Effector CD4-positive, alpha-beta T cell (primary cell): ENCODE results near the gene LRP1B.

Experiments
- DNase-seq: peaks from one replicate; pipeline ENCODE4 v3.0.0-alpha.2; 2020

Gene LRP1B

DNA sequence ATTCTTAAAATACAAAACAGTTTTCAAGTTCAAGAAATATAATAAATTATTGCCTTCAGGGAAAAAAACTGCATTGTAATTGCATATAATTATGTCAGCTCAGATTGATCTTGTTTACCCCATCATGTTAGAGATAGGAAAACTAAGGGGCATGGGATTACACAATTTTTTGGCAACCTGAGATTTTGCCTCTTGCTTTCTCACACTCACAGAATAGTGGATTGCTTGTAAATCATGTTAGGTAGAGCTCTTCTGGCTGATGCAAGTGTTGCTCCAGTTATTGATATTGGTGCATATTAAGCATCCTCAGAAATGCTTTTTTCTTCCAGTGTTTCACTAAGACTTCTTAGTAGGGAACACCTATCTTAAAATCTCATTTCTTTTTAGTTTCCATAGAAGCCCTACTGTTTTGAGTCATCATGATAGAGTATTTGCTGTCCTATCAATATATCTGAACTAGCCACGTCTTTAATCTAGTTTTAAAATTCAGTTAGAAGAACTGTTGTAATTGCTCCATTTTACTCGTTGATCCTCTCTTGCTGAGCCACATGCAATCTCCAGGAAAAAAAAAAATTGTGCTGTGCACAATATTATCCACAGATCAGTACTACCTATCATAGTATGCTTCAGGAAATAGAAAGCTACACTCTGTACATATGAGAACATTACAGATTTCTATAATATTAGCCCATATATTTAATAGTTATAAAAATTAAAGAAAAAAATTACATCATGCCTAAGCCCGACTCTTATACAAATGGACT is 393.1 kb downstream of the LRP1B start:
- no peak for DNase-seq

DNA sequence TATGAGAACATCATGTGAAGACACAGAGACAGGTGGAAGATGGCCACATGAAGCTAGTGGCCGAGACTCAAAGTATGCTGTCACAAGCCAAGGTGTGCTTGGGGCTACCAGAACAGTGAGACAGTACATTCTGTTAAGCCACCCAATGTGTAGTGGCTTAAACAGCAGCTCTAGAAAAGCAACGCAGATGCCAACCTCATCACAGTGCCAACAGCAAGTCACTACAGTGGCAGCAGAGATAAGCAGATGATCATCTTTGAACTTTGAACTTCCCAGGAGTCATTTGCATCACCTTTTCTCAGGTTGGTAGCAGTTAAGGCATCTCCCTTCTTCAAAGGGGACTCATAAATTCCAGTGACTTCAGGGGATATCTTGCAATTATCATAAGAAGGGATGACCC is 394.4 kb downstream of the LRP1B start:
- no peak for DNase-seq

DNA sequence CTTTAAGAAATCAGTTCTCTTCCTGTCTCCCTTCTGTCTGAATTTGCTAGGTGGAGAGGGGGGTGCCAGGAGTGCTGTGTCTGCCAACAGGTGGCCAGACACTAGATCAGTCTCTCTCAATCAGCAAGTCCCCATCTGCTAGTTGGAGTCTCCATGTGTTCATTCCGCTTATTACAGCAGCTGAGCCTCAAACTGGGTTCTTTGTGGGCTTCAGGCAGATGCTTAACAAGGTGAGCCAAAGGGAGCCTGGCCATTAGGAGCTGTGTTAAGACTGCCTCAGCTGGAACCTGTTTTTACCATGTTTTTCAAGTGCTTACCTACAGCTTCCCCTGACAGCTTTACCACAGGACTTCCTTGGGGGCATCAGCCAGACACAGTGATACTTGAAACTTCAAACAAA is 401.9 kb downstream of the LRP1B start:
- DNase-seq: no peak

DNA sequence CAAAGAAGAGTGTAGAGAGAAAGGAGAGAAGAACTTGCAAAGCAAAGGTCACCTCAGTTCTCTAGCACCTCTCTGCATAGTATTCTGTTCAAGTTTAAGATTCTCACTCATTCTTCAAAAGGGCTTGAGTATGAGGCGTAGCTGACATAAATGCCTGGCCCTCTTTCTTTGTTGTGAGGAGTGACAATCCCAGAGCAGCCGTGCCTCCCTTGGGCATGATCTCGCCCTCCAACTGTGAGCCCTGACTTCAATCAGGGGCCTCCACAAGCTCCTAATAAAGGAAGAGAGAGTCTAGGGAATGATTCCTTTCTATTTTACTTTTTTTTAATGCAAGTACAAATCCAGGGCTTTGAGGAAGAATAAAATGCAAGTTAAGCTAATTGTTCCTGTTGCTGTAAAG is 402.7 kb downstream of the LRP1B start:
- DNase-seq: no peak

DNA sequence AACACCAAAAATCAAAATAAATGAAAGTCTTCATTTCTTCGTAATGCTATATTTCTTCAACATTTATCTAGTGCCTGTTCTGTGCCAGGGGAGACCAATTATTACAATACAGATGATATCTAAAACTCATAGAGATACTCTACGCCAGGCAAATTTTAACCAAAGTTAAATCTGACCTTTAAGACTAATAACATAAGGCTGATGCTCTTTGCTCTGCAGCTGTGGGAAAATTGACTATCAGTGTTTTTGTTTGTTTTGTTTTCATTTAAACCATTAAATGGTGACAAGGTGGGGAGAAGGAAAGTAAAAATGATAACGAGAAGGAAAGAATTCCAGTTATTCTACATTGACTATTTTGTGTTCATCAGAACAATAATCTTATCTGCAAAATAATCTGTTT is 406.4 kb downstream of the LRP1B start:
- no peak for DNase-seq

DNA sequence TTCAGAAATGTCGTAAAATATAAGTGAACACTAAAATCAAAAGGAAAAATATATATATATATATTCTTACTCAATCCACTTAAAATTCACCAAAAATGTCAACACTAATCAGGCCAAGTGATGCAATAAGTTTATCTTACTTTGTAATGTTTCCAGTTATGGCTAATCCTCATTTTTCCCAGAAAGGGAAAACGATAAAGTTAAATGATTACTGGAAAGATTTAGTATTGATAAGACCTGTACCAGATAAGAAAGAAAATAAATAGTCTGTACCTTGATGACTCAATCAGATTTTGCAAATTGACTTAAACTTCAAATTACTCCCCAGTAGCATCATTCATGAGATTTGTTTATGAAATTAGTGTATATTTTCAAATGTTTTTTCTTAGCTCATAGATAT is 407.0 kb downstream of the LRP1B start:
- DNase-seq: no peak

DNA sequence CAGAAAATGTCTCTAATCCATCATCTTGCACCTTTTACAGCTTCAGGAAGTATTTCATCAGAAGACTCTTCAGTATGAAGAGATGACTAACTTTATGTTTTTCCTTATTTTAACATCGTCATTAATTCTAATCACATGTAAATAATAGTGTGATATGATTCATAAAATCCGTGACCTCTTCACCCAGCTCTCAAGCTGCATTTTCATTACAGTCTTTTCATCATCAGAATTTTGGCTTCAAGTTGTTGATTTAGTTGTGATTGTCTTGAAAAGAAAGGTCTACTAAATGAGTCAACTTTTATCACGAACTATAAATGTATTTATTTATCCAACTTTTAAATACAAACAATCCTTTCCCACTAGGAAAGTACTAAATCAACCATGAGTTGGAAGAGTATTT is 410.3 kb downstream of the LRP1B start:
- DNase-seq: no peak

DNA sequence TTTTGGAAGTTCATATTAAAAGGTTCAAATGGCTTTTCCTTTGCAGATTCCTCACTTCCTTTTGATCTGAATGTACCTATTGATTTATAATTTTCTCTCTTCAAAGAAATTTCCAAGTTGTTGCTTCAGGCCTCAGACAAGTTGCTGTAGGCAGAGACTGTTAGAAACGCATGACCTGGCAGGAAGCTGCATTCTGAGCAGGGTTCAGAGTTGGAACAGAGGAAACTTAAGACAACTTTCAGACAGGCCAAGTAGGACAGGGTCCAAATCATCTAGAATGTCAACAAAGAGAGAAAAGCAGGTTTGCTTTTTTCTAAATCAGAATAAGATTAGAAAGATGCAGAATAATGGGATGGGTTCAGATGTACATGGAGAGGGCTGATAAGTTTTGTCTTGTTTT is 416.3 kb downstream of the LRP1B start:
- no peak for DNase-seq

DNA sequence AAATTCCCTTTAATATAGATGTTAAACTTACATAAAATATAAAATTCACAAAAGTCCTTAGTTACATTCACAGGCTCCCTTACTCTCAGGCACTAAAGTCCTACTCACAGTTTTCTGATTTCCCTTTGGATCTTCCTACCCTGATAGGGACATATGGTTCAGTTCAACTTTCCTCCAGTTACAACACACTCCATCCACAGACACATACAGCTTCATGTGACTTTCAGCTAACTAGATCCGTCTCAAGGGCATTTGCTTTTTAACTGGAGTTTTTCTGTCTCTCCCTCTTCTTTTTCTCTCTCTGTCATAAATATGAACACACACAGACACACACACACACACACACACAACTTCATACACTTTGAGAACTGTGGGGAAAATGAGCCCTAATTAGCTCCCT is 419.2 kb downstream of the LRP1B start:
- DNase-seq: no peak

DNA sequence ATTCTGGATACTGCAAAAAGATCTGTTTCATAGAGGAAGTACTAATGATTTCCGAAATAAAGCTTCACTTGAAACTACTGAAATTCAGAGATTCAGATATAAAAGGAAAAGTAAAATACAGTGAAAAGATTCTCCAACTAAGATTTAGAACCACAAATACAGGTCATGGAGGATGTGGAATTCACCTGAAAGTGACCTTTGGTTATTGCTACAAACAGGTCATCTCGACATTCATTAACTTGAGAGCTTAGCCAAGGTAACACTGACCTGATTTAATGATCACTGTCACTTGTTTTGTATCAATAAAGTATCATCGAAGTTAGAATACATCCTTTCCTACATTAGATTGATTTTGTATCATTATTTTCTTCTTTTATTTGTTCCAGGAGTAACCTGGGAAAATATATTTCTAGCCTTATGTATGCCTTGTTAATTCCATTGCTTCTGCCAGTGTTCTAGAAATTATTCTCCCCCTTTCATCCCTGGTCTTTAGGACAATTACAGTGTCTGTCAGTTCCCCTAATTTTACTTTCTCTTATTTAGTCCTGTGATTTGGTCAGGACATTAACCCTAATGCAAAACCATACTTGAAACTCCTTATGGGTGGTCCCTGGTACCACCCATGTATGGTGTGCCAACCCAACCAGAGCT is 420.1 kb downstream of the LRP1B start:
- no peak for DNase-seq

DNA sequence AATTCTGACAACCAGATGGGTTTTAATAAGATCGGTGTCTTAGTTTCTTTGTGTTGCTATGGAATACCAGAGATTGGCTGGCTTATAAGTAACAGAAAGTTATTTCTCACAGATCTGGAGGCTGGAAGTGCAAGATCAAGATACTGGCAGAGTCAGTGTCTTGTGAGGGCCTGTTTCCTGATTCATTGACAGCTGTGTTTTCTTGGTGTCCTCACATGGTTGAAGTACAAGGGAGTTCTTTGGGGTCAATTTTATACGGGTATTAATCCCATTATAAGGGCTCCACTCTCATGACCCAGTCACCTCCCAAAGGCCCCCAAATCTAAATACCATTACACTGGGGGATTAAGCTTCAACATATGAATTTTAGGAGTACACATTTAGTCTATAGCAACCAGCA is 421.1 kb downstream of the LRP1B start:
- no peak for DNase-seq

DNA sequence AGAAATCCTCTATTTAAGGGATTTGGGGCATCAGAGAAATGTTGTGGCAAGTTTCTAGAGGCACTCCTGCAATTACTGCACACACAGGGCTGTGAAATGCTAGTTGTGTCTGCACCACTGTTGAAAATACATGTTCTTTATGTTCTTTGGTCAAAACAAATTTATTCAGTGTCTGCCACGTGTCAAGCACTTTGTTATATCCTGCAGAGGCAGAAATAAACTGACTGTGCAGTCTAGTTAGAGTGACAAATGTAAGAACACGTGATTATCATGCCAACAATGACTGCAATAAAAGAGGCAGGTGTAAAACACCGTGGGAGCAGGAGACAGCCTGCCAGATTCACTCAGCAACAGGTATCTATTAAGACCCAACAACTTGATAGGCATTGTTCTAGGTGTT is 423.3 kb downstream of the LRP1B start:
- no peak for DNase-seq

DNA sequence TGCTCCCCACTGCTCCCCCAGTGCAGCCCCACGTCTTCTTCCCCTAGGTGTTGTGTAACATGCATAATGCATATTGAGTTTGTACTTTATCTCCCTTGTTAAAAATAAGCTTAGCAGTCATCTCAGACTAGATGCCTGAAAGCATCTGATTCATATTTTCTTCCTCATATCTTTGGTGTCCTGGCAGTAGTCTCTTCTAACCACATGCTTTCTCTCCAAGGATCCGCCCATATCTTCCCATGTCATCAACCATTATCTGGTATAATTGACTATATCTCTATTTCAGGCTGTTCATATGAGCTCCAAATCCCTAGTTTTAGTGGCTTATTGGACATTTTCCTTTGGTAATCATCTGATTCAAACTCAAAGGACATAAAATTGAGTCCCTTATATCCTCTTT is 426.3 kb downstream of the LRP1B start:
- no peak for DNase-seq

DNA sequence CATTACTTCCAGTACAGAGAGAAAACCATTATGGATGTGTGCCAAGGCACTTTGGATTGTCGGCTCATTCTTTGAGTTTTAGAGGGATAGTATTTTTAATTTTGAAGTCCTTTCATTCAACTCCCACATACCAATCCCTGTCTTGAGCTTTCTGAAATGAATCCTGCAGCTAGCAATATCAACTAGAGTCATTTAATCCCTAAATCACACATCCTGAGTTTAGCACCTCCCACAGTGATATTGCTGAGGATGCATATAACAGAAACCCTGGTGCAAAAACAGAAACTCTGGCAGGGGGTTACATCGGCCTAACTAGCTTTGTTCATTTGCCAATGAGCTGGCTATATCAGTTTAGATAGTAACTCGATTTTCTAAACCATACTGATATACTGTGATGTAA is 427.3 kb downstream of the LRP1B start:
- DNase-seq: no peak

DNA sequence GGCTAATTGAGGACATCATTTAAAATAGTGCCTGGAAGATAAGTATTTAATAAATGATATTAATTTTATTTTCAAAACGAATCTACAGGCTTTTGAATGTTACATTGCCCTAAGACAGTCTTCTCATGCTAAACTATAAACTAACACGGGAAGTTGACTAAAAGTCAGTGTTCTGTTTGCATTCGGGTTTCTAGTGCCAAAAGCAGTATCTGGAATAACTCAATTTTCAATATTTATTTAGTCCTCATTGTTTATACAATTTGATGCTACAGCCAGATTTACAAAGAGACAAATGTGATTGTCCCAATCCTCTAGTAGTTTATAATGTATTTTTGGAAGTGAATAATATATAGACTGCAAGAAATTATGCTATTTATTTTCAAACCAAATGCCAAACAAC is 429.2 kb downstream of the LRP1B start:
- no peak for DNase-seq

DNA sequence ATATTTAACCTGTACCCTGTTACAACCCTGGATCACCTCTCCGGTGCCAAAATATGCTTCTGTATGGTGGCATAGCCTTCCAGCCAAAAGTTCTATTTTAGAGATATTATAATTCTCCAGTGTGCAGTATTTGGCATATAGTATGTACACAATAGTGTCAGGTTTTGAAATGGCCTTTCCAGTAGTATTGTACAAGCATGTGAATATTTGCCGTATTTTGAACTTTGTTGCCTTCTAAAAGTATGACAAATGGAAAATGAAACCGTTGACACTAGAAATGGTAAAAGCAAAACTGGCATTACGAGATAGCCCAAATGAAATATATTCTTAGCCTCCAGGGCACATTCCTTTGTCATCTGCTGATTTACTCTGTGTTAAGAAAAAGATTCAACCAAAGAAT is 431.2 kb downstream of the LRP1B start:
- DNase-seq: no peak

DNA sequence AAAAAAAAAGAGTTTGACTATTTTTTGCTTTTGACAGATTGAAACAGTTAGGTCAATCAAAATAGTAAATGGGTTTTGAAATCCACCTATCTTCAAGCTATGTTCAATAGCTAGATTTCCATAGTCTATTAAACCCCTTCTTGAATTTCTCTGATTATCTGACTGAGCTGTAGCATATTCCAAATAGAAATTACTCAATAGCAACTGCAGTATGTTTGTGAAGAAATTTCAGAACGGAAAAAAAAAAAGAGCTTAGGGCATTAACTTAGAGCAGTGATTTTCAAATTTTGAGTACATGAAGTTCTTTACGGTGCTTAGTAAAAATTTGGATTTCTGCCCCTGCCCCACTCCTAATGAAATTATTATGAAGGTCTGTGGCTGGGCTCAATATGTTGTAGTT is 432.3 kb downstream of the LRP1B start:
- DNase-seq: no peak

DNA sequence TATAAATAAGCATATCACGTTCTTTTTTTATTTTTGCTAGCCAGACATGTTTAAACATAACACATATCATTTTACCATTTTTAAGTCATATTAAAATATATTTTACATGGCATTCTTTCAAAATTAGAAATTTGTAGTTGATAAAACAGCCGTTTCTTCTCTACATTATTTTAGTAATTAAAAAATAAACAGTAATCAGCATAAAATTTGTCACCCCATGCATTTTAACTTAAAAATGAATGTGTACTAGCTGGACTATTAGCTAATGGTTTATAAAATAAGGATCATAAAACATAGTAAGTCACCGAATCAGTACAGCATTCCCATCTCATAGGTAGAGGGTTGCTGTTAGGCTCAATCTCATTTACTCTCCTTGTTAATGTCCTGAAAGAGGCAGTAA is 433.8 kb downstream of the LRP1B start:
- DNase-seq: no peak

DNA sequence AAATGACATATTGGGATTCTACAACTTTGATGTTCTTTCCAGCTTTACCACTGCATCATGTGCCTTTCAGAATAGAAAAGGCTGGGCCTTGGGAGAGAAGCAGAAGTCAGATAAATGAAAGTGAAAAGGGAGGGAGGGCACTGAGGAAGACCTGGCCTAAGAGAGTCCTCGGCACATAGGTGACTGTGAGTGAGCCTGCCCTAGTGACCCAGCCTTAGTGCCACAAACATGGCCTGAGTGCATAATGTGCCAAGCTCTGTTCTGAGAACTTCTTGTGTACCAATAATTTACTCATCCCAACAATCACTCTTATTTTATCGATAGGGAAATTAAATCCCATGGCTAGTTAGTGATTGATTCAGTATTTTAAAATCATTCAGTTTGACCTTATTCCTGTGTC is 436.6 kb downstream of the LRP1B start:
- DNase-seq: no peak

DNA sequence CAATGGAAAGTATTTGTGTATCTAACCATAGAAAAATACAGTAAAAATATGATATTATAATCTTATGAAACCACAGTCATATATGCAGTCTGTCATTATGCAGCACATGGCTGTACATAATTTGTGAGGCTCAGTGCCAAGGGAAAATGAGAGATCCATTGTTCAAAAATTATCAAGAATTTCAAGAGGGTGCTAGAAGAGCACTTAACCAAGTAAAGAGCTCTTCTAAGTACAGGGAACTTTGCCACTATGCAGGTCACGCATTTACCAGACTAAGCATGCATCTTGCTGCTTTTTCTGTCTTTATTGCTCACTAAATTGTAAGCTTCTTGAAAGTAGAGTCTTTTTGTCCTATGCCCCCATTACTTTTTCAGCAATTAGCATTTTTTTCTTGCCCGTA is 438.0 kb downstream of the LRP1B start:
- no peak for DNase-seq

DNA sequence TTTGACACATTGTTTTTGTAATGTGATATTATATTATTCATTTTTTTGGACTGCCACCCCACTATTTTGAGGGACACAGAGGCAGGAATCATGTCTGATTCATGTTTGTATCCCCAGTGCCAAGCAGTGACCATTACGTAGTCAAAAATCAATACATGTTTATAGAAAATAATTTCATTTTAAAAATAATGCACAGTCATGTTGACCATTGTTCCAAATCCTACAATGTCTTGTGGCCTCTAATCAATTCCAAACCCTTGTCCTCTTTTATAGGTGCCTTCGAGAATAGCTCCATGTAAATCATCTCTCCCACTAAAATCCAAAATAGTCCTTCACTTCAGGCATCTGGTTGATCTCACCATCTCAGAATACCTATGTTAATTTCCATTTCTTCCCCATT is 454.7 kb downstream of the LRP1B start:
- no peak for DNase-seq

DNA sequence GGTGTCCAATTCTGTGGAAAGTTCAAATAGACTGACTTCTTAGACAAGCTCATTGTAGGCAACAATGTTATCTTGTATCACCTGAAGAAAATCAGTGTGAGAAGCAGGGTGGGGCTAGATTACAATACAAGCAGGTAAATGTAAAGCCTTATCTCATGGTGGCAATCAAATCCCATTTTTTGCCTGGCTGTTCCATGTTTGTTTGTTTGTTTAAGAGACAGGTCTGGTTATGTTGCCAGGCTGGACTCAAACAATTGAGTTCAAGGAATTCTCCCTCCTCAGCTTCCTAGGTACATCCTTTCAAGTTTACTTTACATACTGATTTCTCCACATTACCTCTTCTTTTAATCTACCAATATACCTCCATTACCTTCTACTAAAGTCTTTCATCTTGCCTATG is 464.6 kb downstream of the LRP1B start:
- no peak for DNase-seq

DNA sequence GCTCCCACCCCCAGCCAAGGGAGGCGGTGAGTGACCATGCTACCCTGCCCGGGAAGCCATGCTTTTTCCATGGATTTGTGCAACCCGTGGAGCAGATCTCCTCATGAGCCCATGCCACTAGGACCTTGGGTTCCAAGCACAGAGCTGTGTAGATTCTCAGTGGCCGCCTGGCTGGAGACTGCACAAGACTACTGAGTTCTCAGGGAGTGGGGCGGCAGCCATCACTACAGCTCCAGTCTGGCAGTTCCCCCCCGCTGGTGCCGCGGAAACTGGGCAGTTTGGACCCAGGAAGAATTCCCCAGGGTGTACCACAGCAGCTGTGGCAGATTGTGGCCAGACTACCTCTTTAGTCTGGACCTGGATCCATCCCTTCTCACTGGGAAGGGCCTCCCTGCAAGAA is 470.6 kb downstream of the LRP1B start:
- DNase-seq: no peak

DNA sequence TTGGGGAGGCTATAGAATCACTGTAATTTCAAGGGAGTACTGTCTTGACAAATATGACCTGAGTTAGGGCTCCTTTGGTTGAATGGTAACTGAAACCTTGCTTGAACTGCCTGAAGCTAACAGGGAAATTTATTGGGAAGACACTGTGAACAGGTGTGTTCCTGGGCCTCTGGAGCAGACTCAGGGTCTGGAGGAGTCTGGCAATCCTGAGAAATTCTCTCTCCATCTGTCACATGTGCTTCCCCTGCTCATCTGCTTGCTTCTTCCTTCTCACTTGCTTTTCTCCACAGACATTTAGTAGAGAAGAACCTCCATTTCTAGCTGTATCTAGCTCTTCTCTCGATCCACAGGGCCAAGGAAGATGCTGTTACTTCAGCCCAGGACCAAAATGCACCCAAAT is 476.5 kb downstream of the LRP1B start:
- DNase-seq: no peak

DNA sequence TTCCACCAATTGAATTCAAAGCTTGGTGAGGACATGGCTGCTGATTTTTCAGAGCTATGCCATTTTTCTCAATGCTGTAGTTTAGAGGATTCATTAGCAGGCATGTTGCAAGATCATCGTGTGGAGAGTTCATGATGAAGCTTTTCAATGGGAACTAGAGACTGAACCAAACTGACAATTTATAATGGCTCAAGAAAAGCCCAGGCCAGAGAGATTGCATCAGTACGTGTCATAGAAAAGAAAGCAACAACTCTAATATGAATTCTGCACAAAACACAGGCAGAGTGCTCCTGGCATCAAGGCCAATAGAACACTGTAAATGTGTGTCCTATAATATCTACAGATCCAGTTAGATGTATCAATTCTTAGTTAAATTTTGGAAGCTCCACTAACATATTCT is 477.6 kb downstream of the LRP1B start:
- DNase-seq: no peak
